H1 (cell line): ENCODE data around the gene SERHL2. TPM values are rescaled to one million over a fixed set of nuclear protein-coding genes. Genes with fewer than 3 reads are reported as not detected.

Experiments
- ATF3 ChIP-seq: IDR thresholded peaks from 2 replicates; pipeline ENCODE4 v1.6.1; 2011; ENCODE audit warnings: low read depth, mild to moderate bottlenecking, low read length; ENCODE audit not compliant: insufficient read depth
- BACH1 ChIP-seq: IDR thresholded peaks from 2 replicates; pipeline ENCODE4 v1.6.1; 2012; ENCODE audit warnings: low read length, improper control_type of control experiment
- BCL11A ChIP-seq, 2 experiments: IDR thresholded peaks; one replicate each; pipeline ENCODE4 v1.6.1; 2011; ENCODE audit warnings: low read depth in 2 of 2, low read length in 2 of 2, mild to moderate bottlenecking in 2 of 2
- CBX5 ChIP-seq: fragments of 300-800, 300-1000 bp; sonication (generic); IDR thresholded peaks from 2 replicates; pipeline ENCODE4 v1.7.1; 2016; ENCODE audit warnings: antibody characterized with exemption, low read length, low read depth
- CHD1 ChIP-seq: IDR thresholded peaks from 2 replicates; pipeline ENCODE4 v1.6.1; 2012; ENCODE audit warnings: low read depth, low read length, improper control_type of control experiment
- CREB1 ChIP-seq: IDR thresholded peaks from 2 replicates; pipeline ENCODE4 v1.6.1; 2012; ENCODE audit warnings: inconsistent platforms
- EZH2 ChIP-seq: fragments of 200-600 bp; sonication (generic); IDR thresholded peaks from 2 replicates; pipeline ENCODE4 v1.7.1; 2012; ENCODE audit warnings: low read depth, mild to moderate bottlenecking, moderate library complexity, low read length, inconsistent platforms; ENCODE audit not compliant: severe bottlenecking
- FOSL1 ChIP-seq: IDR thresholded peaks from 2 replicates; pipeline ENCODE4 v1.6.1; 2011; ENCODE audit warnings: mild to moderate bottlenecking, low read depth, low read length, moderate library complexity; ENCODE audit not compliant: insufficient read depth
- GTF2F1 ChIP-seq: IDR thresholded peaks from 2 replicates; pipeline ENCODE4 v1.6.1; 2012; ENCODE audit warnings: low read depth, low read length, improper control_type of control experiment, borderline replicate concordance
- JUN ChIP-seq: IDR thresholded peaks from 2 replicates; pipeline ENCODE4 v1.6.1; 2011; ENCODE audit warnings: low read depth, mild to moderate bottlenecking, improper control_type of control experiment, low read length
- JUND ChIP-seq: IDR thresholded peaks from 2 replicates; pipeline ENCODE4 v1.6.1; 2011; ENCODE audit warnings: mild to moderate bottlenecking, improper control_type of control experiment, low read length
- KDM5A ChIP-seq: fragments of 200-600 bp; IDR thresholded peaks from 2 replicates; pipeline ENCODE4 v1.7.1; 2012; ENCODE audit warnings: mild to moderate bottlenecking, low read length, inconsistent platforms, mixed read lengths
- MAFK ChIP-seq: IDR thresholded peaks from 2 replicates; pipeline ENCODE4 v1.6.1; 2012; ENCODE audit warnings: low read depth, mild to moderate bottlenecking, improper control_type of control experiment, low read length
- POU5F1 ChIP-seq: IDR thresholded peaks from 2 replicates; pipeline ENCODE4 v1.6.1; 2011; ENCODE audit warnings: low read depth, mild to moderate bottlenecking, low read length, moderate library complexity
- RFX5 ChIP-seq: IDR thresholded peaks from 2 replicates; pipeline ENCODE4 v1.6.1; 2011; ENCODE audit warnings: low read depth, low read length, improper control_type of control experiment, borderline replicate concordance
- RNF2 ChIP-seq: fragments of 200-900, 300-1000 bp; sonication (generic); IDR thresholded peaks from 2 replicates; pipeline ENCODE4 v1.7.1; 2016; ENCODE audit warnings: borderline replicate concordance, low read depth, mild to moderate bottlenecking, antibody characterized with exemption, low read length; ENCODE audit not compliant: poor library complexity, severe bottlenecking; ENCODE audit errors: missing control alignments
- SAP30 ChIP-seq: fragments of 300-600 bp; sonication (generic); IDR thresholded peaks from 2 replicates; pipeline ENCODE4 v1.7.1; 2012; ENCODE audit warnings: low read length, moderate library complexity, mild to moderate bottlenecking, inconsistent platforms; ENCODE audit not compliant: insufficient read depth, insufficient replicate concordance
- SIRT6 ChIP-seq: IDR thresholded peaks from one replicate; pipeline ENCODE4 v1.7.1; 2012; ENCODE audit warnings: low read length, inconsistent platforms
- SIX5 ChIP-seq: IDR thresholded peaks from 2 replicates; pipeline ENCODE4 v1.6.1; 2011; ENCODE audit warnings: mild to moderate bottlenecking, low read depth, low read length
- TAF1 ChIP-seq: IDR thresholded peaks from 2 replicates; pipeline ENCODE4 v1.6.1; 2011; ENCODE audit warnings: mild to moderate bottlenecking, low read depth, low read length
- TAF7 ChIP-seq: optimal IDR thresholded peaks from 2 replicates; pipeline ENCODE3; 2011; ENCODE audit warnings: low read depth, mild to moderate bottlenecking, inconsistent platforms, low read length, moderate library complexity, borderline replicate concordance
- TBP ChIP-seq: IDR thresholded peaks from 2 replicates; pipeline ENCODE4 v1.6.1; 2011; ENCODE audit warnings: low read depth, low read length, improper control_type of control experiment
- TEAD4 ChIP-seq: IDR thresholded peaks from 2 replicates; pipeline ENCODE4 v1.6.1; 2012; ENCODE audit warnings: low read depth, low read length, inconsistent platforms, mixed read lengths
- USF2 ChIP-seq: IDR thresholded peaks from 2 replicates; pipeline ENCODE4 v1.6.1; 2011; ENCODE audit warnings: low read length, improper control_type of control experiment
- polyA plus RNA-seq, 7 experiments: library from polyadenylated mRNA; depleted of rRNA in 3 of 7; stranded (reverse) in 5 of 7; unstranded in 2 of 7; fragments of >200 nt in 5 of 7; fragments of 200-250 nt in 2 of 7; gene quantifications; 1 replicate in 5 of 7; 2 replicates in 1 of 7; 4 replicates in 1 of 7; pipeline versions ENCODE4 v1.2.1 to v1.2.3, GENCODE V29; 2011 to 2013; ENCODE audit warnings: missing spikeins in 2 of 7, mixed read lengths in 2 of 7
- total RNA-seq: library from RNA; stranded (reverse); fragmentation: NEBNext Ultra II Directional; extraction: Animal tissue kit (Norgen Biotek cat#: 25700); gene quantifications from 2 replicates; pipeline ENCODE4 v1.2.1, GENCODE V29; 2021

Gene SERHL2
- total and polyA plus RNA-seq, 2 of the 8 experiments (the other 6 are each of a cell fraction or from before 2014, with no cell fraction given), result 0.91 TPM; not detected in 1

GRCh38 chr22:42614312-42615091, 60.7 kb downstream of the SERHL2 start, which contains the start of gene POLDIP3 (continued):
- TF ChIP-seq ATF3 (no peak), SAP30 (no peak), TAF1 (peak; percentile 93), BCL11A (IDR thresholded peaks at IDR 0.05; ENCODE audit: low read depth in 2 of 2, low read length in 2 of 2) (no peak), POU5F1 (no peak), MAFK (no peak), SIRT6 (no peak), GTF2F1 (no peak), CHD1 (no peak), TAF7 (no peak), FOSL1 (no peak), RFX5 (no peak), CBX5 (no peak), KDM5A (no peak), JUN (no peak), TEAD4 (no peak), CREB1 (peak; percentile 46), SIX5 (no peak), JUND (no peak), TBP (no peak), USF2 (no peak), EZH2 (no peak), BACH1 (peak; percentile 45; the same call in 1 of the 2 replicates), RNF2 (no peak)
